ENCODE measurements around the gene MARCHF2.
A peak's percentile ranks its signal among the peaks of the same experiment; 100 is the strongest.
"Not testable (repeated sequence)": the region's sequence is repeated elsewhere in the genome, so short reads cannot be mapped to it uniquely, and the experiment has no call there.

MARCHF2 gene

GRCh38 chr19:8412783-8413628, at the start of gene MARCHF2:
Gene MARCHF2, plus strand, starts transcription at chr19:8413305. Its CDS starts 8,536 bp downstream, at chr19:8421841.
- DNase-seq (ENCODE audit: low read depth in 1 of 2, low spot score in 1 of 2), result peak; percentile 90 to 98

- DNase-seq (ENCODE audit: low read depth in 1 of 2, low spot score in 1 of 2), result peak; percentile 19 to 32
These were observed 49.0 kb upstream of the MARCHF2 start, which contains the start of gene ANGPTL4 for GRCh38 chr19:8363803-8364771. Gene ANGPTL4, plus strand, starts transcription at chr19:8364155. Its CDS starts 167 bp downstream, at chr19:8364322.

GRCh38 chr19:8366121-8366581, 47.0 kb upstream of the MARCHF2 start:
- no peak for DNase-seq (ENCODE audit: low read depth in 1 of 2, low spot score in 1 of 2)

GRCh38 chr19:8366961-8367326, 46.2 kb upstream of the MARCHF2 start:
- no peak for DNase-seq (ENCODE audit: low read depth in 1 of 2, low spot score in 1 of 2)

- DNase-seq (ENCODE audit: low read depth in 1 of 2, low spot score in 1 of 2), result no peak
These were observed 45.6 kb upstream of the MARCHF2 start for GRCh38 chr19:8367327-8368001.

- no peak for DNase-seq (ENCODE audit: low read depth in 1 of 2, low spot score in 1 of 2)
These were observed 42.7 kb upstream of the MARCHF2 start for GRCh38 chr19:8370176-8371010.

GRCh38 chr19:8371011-8371804, 41.9 kb upstream of the MARCHF2 start:
- no peak for DNase-seq (ENCODE audit: low read depth in 1 of 2, low spot score in 1 of 2)

GRCh38 chr19:8373867-8374813, 39.0 kb upstream of the MARCHF2 start:
- DNase-seq (ENCODE audit: low read depth in 1 of 2, low spot score in 1 of 2), result no peak

- DNase-seq (ENCODE audit: low read depth in 1 of 2, low spot score in 1 of 2), result not testable (repeated sequence)
These were observed 37.3 kb upstream of the MARCHF2 start for GRCh38 chr19:8375766-8376165.

GRCh38 chr19:8376373-8376974, 36.6 kb upstream of the MARCHF2 start:
- DNase-seq (ENCODE audit: low read depth in 1 of 2, low spot score in 1 of 2), result not testable (repeated sequence)

- DNase-seq (ENCODE audit: low read depth in 1 of 2, low spot score in 1 of 2), result no peak
These were observed 35.5 kb upstream of the MARCHF2 start for GRCh38 chr19:8377598-8377997.

GRCh38 chr19:8379156-8379891, 33.8 kb upstream of the MARCHF2 start:
- DNase-seq (ENCODE audit: low read depth in 1 of 2, low spot score in 1 of 2), result not testable (repeated sequence)

- not testable (repeated sequence) for DNase-seq (ENCODE audit: low read depth in 1 of 2, low spot score in 1 of 2)
These were observed 28.5 kb upstream of the MARCHF2 start for GRCh38 chr19:8384569-8384968.

- DNase-seq (ENCODE audit: low read depth in 1 of 2, low spot score in 1 of 2), result not testable (repeated sequence)
These were observed 28.0 kb upstream of the MARCHF2 start for GRCh38 chr19:8385103-8385502.

- not testable (repeated sequence) for DNase-seq (ENCODE audit: low read depth in 1 of 2, low spot score in 1 of 2)
These were observed 27.5 kb upstream of the MARCHF2 start for GRCh38 chr19:8385566-8385965.

GRCh38 chr19:8386419-8386818, 26.7 kb upstream of the MARCHF2 start:
- not testable (repeated sequence) for DNase-seq (ENCODE audit: low read depth in 1 of 2, low spot score in 1 of 2)

- DNase-seq (ENCODE audit: low read depth in 1 of 2, low spot score in 1 of 2), result no peak
These were observed 26.1 kb upstream of the MARCHF2 start for GRCh38 chr19:8386990-8387389.

All from activated CD4-positive, alpha-beta T cell treated with anti-CD3 and anti-CD28 coated beads, Interleukin-2, amount 50 U/mL, for 24 hours (primary cell).